Caco-2 (cell line): Measurements from ENCODE around the gene ATP8B4. TPM values are rescaled to one million over a fixed set of nuclear protein-coding genes. Genes with fewer than 3 reads are reported as not detected.

Source experiments
- BruUV-seq: library from RNA; stranded (reverse); fragments of 400-500 nt; replicated peaks from 2 replicates; lab custom pipeline; 2021; lab: Mats Ljungman, UMichigan
- CTCF ChIA-PET: fragments of 300-600 bp; sonication (Branson Sonifier 250); formaldehyde crosslinking; loops from one replicate; lab custom pipeline; 2022; ENCODE audit warnings: antibody characterized with exemption; lab: Charles Lee
- POLR2A ChIA-PET: fragments of 300-600 bp; sonication (Branson Sonifier 250); formaldehyde crosslinking; loops from one replicate; lab custom pipeline; 2022; ENCODE audit warnings: antibody characterized with exemption; lab: Charles Lee
- DNase-seq, 2 experiments: peaks; one replicate each; pipeline versions ENCODE4 v3.0.0 to v3.0.0-alpha.2; 2020 to 2022
- H3K27me3 ChIP-seq: replicated peaks from 2 replicates; pipeline ENCODE4 v1.6.0; 2011; ENCODE audit warnings: low read length; ENCODE audit not compliant: control insufficient read depth, insufficient read depth
- H3K36me3 ChIP-seq: 2 replicates; pipeline ENCODE4 v1.5.1; 2011; ENCODE audit warnings: low read length; ENCODE audit not compliant: control insufficient read depth, insufficient read depth
- H3K4me1 ChIP-seq: fragments of 250-450 bp; sonication (Bioruptor Pico); 2 replicates; pipeline ENCODE4 v1.5.1; 2020; ENCODE audit warnings: mild to moderate bottlenecking
- H3K4me3 ChIP-seq: 2 replicates; pipeline ENCODE4 v1.5.1; 2011; ENCODE audit warnings: low read depth, mild to moderate bottlenecking, control low read depth, low read length
- H3K9me3 ChIP-seq: fragments of 250-450 bp; sonication (Bioruptor Pico); 2 replicates; pipeline ENCODE4 v1.5.1; 2020; ENCODE audit warnings: mild to moderate bottlenecking, moderate library complexity
- H3K27ac Mint-ChIP-seq: one replicate; pipeline ENCODE4 v1.8.0; 2022; ENCODE audit warnings: mixed read lengths; ENCODE audit not compliant: unreplicated experiment
- H3K27me3 Mint-ChIP-seq: one replicate; pipeline ENCODE4 v1.8.0; 2022; ENCODE audit warnings: mixed read lengths; ENCODE audit not compliant: insufficient read depth, unreplicated experiment
- H3K36me3 Mint-ChIP-seq: one replicate; pipeline ENCODE4 v1.8.0; 2022; ENCODE audit warnings: mild to moderate bottlenecking, mixed read lengths; ENCODE audit not compliant: insufficient read depth, unreplicated experiment
- H3K4me1 Mint-ChIP-seq: one replicate; pipeline ENCODE4 v1.8.0; 2022; ENCODE audit warnings: low read depth, mixed read lengths; ENCODE audit not compliant: unreplicated experiment
- H3K4me3 Mint-ChIP-seq: one replicate; pipeline ENCODE4 v1.8.0; 2022; ENCODE audit warnings: mild to moderate bottlenecking, moderate library complexity, mixed read lengths; ENCODE audit not compliant: unreplicated experiment
- H3K9me3 Mint-ChIP-seq: one replicate; pipeline ENCODE4 v1.8.0; 2022; ENCODE audit warnings: mixed read lengths; ENCODE audit not compliant: unreplicated experiment
- CTCF ChIP-seq, 2 experiments: fragments of 200-600 bp in 1 of 2; IDR thresholded peaks; 1 replicate in 1 of 2; 2 replicates in 1 of 2; pipeline versions ENCODE4 v1.5.1 to v1.8.0; 2011 to 2022; ENCODE audit warnings: antibody characterized with exemption in 1 of 2, control low read depth in 1 of 2, inconsistent platforms in 1 of 2, low read depth in 1 of 2, low read length in 1 of 2, mild to moderate bottlenecking in 1 of 2, moderate library complexity in 1 of 2; ENCODE audit not compliant: insufficient read depth in 1 of 2, severe bottlenecking in 1 of 2, unreplicated experiment in 1 of 2
- intact Hi-C: fragments of 100-400 bp; cut with micrococcal nuclease; formaldehyde crosslinking; loops from one replicate; pipeline ENCODE4 v1.10.0; 2022; ENCODE audit not compliant: unreplicated experiment
- total RNA-seq: library from RNA; stranded (reverse); gene quantifications from 2 replicates; pipeline ENCODE4 v1.2.3, GENCODE V29; 2022

Gene ATP8B4
- total RNA-seq, 1 experiment from 2014 or later, result 0.57 TPM

GRCh38 chr15:50044904-50045303 lies 74.1 kb downstream of the ATP8B4 start:
- ChIA-PET CTCF (no interaction called here), POLR2A (no interaction called here)
- no peak for TF ChIP-seq CTCF (IDR thresholded peaks at IDR 0.05; ENCODE audit: insufficient read depth in 1 of 2, low read depth in 1 of 2, low read length in 1 of 2, severe bottlenecking in 1 of 2, unreplicated experiment in 1 of 2)
- H3K4me1 Mint-ChIP-seq, result no peaks in the 10 kb centered on the region
- H3K27me3 Mint-ChIP-seq, result no peaks in the 10 kb centered on the region
- no peaks in the 10 kb centered on the region for H3K27me3 ChIP-seq
- H3K4me3 Mint-ChIP-seq, result no peak overlapping the region
- peaks cover 19% of the 10 kb centered on the region for H3K9me3 Mint-ChIP-seq
- no TSS peak for BruUV-seq
- no peak overlapping the region for H3K4me3 ChIP-seq
- H3K27ac Mint-ChIP-seq, result no peak overlapping the region
- peaks cover 6% of the 10 kb centered on the region; the same call in 1 of the 2 replicates for H3K9me3 ChIP-seq
- intact Hi-C loops, result no loop called here
- H3K4me1 ChIP-seq, result no peaks in the 10 kb centered on the region
- H3K36me3 Mint-ChIP-seq, result no peaks in the 10 kb centered on the region
- DNase-seq, result no peak
- no peaks in the 10 kb centered on the region for H3K36me3 ChIP-seq

- no TSS peak for BruUV-seq
- H3K4me3 ChIP-seq, result no peak overlapping the region
- intact Hi-C loops, result no loop called here
- H3K4me1 ChIP-seq, result no peaks in the 10 kb centered on the region
- Mint-ChIP-seq H3K4me3 (no peak overlapping the region), H3K27ac (no peak overlapping the region), H3K27me3 (no peaks in the 10 kb centered on the region), H3K9me3 (peaks cover 19% of the 10 kb centered on the region), H3K4me1 (no peaks in the 10 kb centered on the region), H3K36me3 (no peaks in the 10 kb centered on the region)
- H3K36me3 ChIP-seq, result no peaks in the 10 kb centered on the region
- peaks cover 6% of the 10 kb centered on the region; the same call in 1 of the 2 replicates for H3K9me3 ChIP-seq
- no peaks in the 10 kb centered on the region for H3K27me3 ChIP-seq
- CTCF ChIA-PET, result no interaction called here
- POLR2A ChIA-PET, result no interaction called here
- TF ChIP-seq CTCF (IDR thresholded peaks at IDR 0.05; ENCODE audit: insufficient read depth in 1 of 2, low read depth in 1 of 2, low read length in 1 of 2, severe bottlenecking in 1 of 2, unreplicated experiment in 1 of 2), result no peak
- no peak for DNase-seq
These were observed 74.6 kb downstream of the ATP8B4 start for GRCh38 chr15:50044406-50044805.

DNA sequence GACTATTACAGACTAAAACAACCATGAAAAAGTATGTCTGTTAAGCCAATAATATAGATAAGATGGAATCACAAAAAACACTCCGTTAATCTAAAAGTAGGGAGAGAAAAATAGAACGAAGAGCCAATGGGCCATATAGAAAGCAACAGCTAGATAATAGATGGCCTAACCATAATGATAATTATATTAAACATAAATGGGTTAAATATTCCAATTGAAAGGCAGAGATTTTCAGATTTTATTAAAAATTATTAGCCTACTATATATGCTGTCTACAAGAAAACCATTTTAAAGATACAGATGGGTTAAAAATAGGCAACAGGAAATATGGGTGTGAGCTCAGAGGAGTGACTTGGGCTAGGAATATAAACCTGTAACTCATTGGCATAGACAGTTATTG lies 76.3 kb downstream of the ATP8B4 start:
- H3K9me3 ChIP-seq, result peaks cover 6% of the 10 kb centered on the region; the same call in 1 of the 2 replicates
- no peak for TF ChIP-seq CTCF (IDR thresholded peaks at IDR 0.05; ENCODE audit: insufficient read depth in 1 of 2, low read depth in 1 of 2, low read length in 1 of 2, severe bottlenecking in 1 of 2, unreplicated experiment in 1 of 2)
- no peak for DNase-seq
- Mint-ChIP-seq H3K36me3 (no peaks in the 10 kb centered on the region), H3K4me1 (no peaks in the 10 kb centered on the region), H3K27me3 (peaks cover 4% of the 10 kb centered on the region), H3K27ac (no peak overlapping the region), H3K4me3 (no peak overlapping the region), H3K9me3 (peaks cover 19% of the 10 kb centered on the region)
- no peaks in the 10 kb centered on the region for H3K4me1 ChIP-seq
- H3K27me3 ChIP-seq, result no peaks in the 10 kb centered on the region
- BruUV-seq, result no TSS peak
- no peaks in the 10 kb centered on the region for H3K36me3 ChIP-seq
- H3K4me3 ChIP-seq, result no peak overlapping the region
- CTCF ChIA-PET, result no interaction called here
- intact Hi-C loops, result no loop called here
- POLR2A ChIA-PET, result no interaction called here
